Glutamatergic neuron (in vitro differentiated cells): ENCODE results near the gene STAT4. TPM values are rescaled to one million over a fixed set of nuclear protein-coding genes. Genes with fewer than 3 reads are reported as not detected.

Experiments used
- DNase-seq: peaks from one replicate; pipeline ENCODE4 v3.0.0; 2022
- H3K27ac Mint-ChIP-seq: one replicate; pipeline ENCODE4 v1.8.0; 2020; ENCODE audit warnings: mild to moderate bottlenecking, mixed read lengths, inconsistent platforms; ENCODE audit not compliant: unreplicated experiment
- H3K27me3 Mint-ChIP-seq: one replicate; pipeline ENCODE4 v1.8.0; 2020; ENCODE audit warnings: mild to moderate bottlenecking, moderate library complexity, mixed read lengths, inconsistent platforms; ENCODE audit not compliant: unreplicated experiment
- H3K36me3 Mint-ChIP-seq: one replicate; pipeline ENCODE4 v1.8.0; 2020; ENCODE audit warnings: mild to moderate bottlenecking, mixed read lengths, inconsistent platforms; ENCODE audit not compliant: unreplicated experiment
- H3K4me1 Mint-ChIP-seq: one replicate; pipeline ENCODE4 v1.8.0; 2020; ENCODE audit warnings: mild to moderate bottlenecking, low read depth, mixed read lengths, inconsistent platforms; ENCODE audit not compliant: unreplicated experiment
- H3K4me3 Mint-ChIP-seq: one replicate; pipeline ENCODE4 v1.8.0; 2020; ENCODE audit warnings: mild to moderate bottlenecking, mixed read lengths, inconsistent platforms; ENCODE audit not compliant: unreplicated experiment
- H3K9me3 Mint-ChIP-seq: one replicate; pipeline ENCODE4 v1.8.0; 2020; ENCODE audit warnings: mild to moderate bottlenecking, moderate library complexity, mixed read lengths, inconsistent platforms; ENCODE audit not compliant: unreplicated experiment
- CTCF ChIP-seq: fragments of 200-600 bp; sonication (generic); IDR thresholded peaks from one replicate; pipeline ENCODE4 v1.5.0; 2021; ENCODE audit not compliant: partially characterized antibody, unreplicated experiment
- total RNA-seq: library from RNA; stranded (reverse); fragmentation: NEBNext Ultra II Directional; extraction: Animal tissue kit (Norgen Biotek cat#: 25700); gene quantifications from one replicate; pipeline ENCODE4 v1.2.1, GENCODE V29; 2021; ENCODE audit not compliant: unreplicated experiment

Gene STAT4
- total RNA-seq, 1 donor from 2014 or later = 0.74 TPM

GRCh38 chr2:190982262-190983034 lies 168.3 kb downstream of the STAT4 start:
- Mint-ChIP-seq H3K27me3 (no peaks in the 10 kb centered on the region), H3K4me3 (no peak overlapping the region), H3K9me3 (no peaks in the 10 kb centered on the region), H3K27ac (no peak overlapping the region), H3K4me1 (peaks cover 3% of the 10 kb centered on the region), H3K36me3 (peaks cover 7% of the 10 kb centered on the region)
- no peak for DNase-seq
- TF ChIP-seq CTCF = no peak

GRCh38 chr2:190981733-190982132 lies 169.1 kb downstream of the STAT4 start:
- TF ChIP-seq CTCF = no peak
- H3K4me1 Mint-ChIP-seq = peaks cover 3% of the 10 kb centered on the region
- no peaks in the 10 kb centered on the region for H3K27me3 Mint-ChIP-seq
- no peak for DNase-seq
- H3K27ac Mint-ChIP-seq = no peak overlapping the region
- peaks cover 7% of the 10 kb centered on the region for H3K36me3 Mint-ChIP-seq
- no peak overlapping the region for H3K4me3 Mint-ChIP-seq
- H3K9me3 Mint-ChIP-seq = no peaks in the 10 kb centered on the region

GRCh38 chr2:190981333-190981732 lies 169.5 kb downstream of the STAT4 start:
- no peak for DNase-seq
- TF ChIP-seq CTCF = no peak
- Mint-ChIP-seq H3K27me3 (no peaks in the 10 kb centered on the region), H3K4me3 (no peak overlapping the region), H3K4me1 (peaks cover 3% of the 10 kb centered on the region), H3K27ac (no peak overlapping the region), H3K9me3 (no peaks in the 10 kb centered on the region), H3K36me3 (peaks cover 7% of the 10 kb centered on the region)

GRCh38 chr2:190980630-190981209 lies 170.1 kb downstream of the STAT4 start:
- H3K4me1 Mint-ChIP-seq = peaks cover 3% of the 10 kb centered on the region
- no peaks in the 10 kb centered on the region for H3K27me3 Mint-ChIP-seq
- no peak overlapping the region for H3K4me3 Mint-ChIP-seq
- no peak overlapping the region for H3K27ac Mint-ChIP-seq
- H3K9me3 Mint-ChIP-seq = no peaks in the 10 kb centered on the region
- peaks cover 7% of the 10 kb centered on the region for H3K36me3 Mint-ChIP-seq
- no peak for TF ChIP-seq CTCF
- no peak for DNase-seq

GRCh38 chr2:190979906-190980629 lies 170.7 kb downstream of the STAT4 start:
- Mint-ChIP-seq H3K4me3 (no peak overlapping the region), H3K4me1 (peaks cover 3% of the 10 kb centered on the region), H3K27ac (no peak overlapping the region), H3K36me3 (peaks cover 7% of the 10 kb centered on the region), H3K9me3 (no peaks in the 10 kb centered on the region), H3K27me3 (no peaks in the 10 kb centered on the region)
- TF ChIP-seq CTCF = no peak
- no peak for DNase-seq
